MM.1S (cell line): ENCODE results near the gene CTCFL.

Experiments
- CTCF ChIP-seq: fragments of 300-600 bp; sonication (generic); IDR thresholded peaks from 2 replicates; pipeline ENCODE4 v1.5.1; 2016; ENCODE audit warnings: antibody characterized with exemption, low read length, mixed read lengths
- EZH2 ChIP-seq: fragments of 300-600 bp; sonication (generic); optimal IDR thresholded peaks from 2 replicates; pipeline ENCODE3; 2017; ENCODE audit warnings: low read depth, mild to moderate bottlenecking, antibody characterized with exemption, low read length, mixed read lengths
- EZH2phosphoT487 ChIP-seq: fragments of 300-600 bp; sonication (generic); IDR thresholded peaks from 2 replicates; pipeline ENCODE4 v1.6.1; 2018; ENCODE audit warnings: antibody characterized with exemption, low read length

- TF ChIP-seq CTCF (no peak), EZH2 (no peak), EZH2phosphoT487 (no peak)
Observed at GRCh38 chr20:57456116-57456515, 68.8 kb downstream of the CTCFL start.
